Ishikawa (cell line): ENCODE measurements around the gene CLECL1.

ENCODE experiments used
- CEBPB ChIP-seq: IDR thresholded peaks from 2 replicates; pipeline ENCODE4 v1.6.1; 2012
- CREB1 ChIP-seq: IDR thresholded peaks from 2 replicates; pipeline ENCODE4 v1.6.1; 2012; ENCODE audit warnings: low read depth
- EGR1 ChIP-seq: IDR thresholded peaks from 2 replicates; pipeline ENCODE4 v1.6.1; 2012
- EP300 ChIP-seq: IDR thresholded peaks from 2 replicates; pipeline ENCODE4 v1.6.1; 2012; ENCODE audit warnings: borderline replicate concordance
- NFIC ChIP-seq: IDR thresholded peaks from 2 replicates; pipeline ENCODE4 v1.6.1; 2012
- RAD21 ChIP-seq: IDR thresholded peaks from 2 replicates; pipeline ENCODE4 v1.6.1; 2012; ENCODE audit warnings: low read depth
- TAF1 ChIP-seq: IDR thresholded peaks from 2 replicates; pipeline ENCODE4 v1.6.1; 2012; ENCODE audit warnings: low read depth, mild to moderate bottlenecking
- TCF12 ChIP-seq: IDR thresholded peaks from 2 replicates; pipeline ENCODE4 v1.6.1; 2012; ENCODE audit warnings: low read depth
- TEAD4 ChIP-seq: IDR thresholded peaks from 2 replicates; pipeline ENCODE4 v1.6.1; 2012
- YY1 ChIP-seq: IDR thresholded peaks from 2 replicates; pipeline ENCODE4 v1.6.1; 2012; ENCODE audit warnings: low read depth
- ZBTB7A ChIP-seq: IDR thresholded peaks from 2 replicates; pipeline ENCODE4 v1.6.1; 2012; ENCODE audit warnings: low read depth
- TF ChIP-seq, protein P1 (sequence below): IDR thresholded peaks from 2 replicates; pipeline ENCODE4 v1.6.1; 2012
- TF ChIP-seq, protein P2 (sequence below): IDR thresholded peaks from 2 replicates; pipeline ENCODE4 v1.6.1; 2012
- TF ChIP-seq, protein P3 (sequence below): IDR thresholded peaks from 2 replicates; pipeline ENCODE4 v1.6.1; 2012; ENCODE audit warnings: low read depth, mild to moderate bottlenecking

Gene CLECL1

DNA sequence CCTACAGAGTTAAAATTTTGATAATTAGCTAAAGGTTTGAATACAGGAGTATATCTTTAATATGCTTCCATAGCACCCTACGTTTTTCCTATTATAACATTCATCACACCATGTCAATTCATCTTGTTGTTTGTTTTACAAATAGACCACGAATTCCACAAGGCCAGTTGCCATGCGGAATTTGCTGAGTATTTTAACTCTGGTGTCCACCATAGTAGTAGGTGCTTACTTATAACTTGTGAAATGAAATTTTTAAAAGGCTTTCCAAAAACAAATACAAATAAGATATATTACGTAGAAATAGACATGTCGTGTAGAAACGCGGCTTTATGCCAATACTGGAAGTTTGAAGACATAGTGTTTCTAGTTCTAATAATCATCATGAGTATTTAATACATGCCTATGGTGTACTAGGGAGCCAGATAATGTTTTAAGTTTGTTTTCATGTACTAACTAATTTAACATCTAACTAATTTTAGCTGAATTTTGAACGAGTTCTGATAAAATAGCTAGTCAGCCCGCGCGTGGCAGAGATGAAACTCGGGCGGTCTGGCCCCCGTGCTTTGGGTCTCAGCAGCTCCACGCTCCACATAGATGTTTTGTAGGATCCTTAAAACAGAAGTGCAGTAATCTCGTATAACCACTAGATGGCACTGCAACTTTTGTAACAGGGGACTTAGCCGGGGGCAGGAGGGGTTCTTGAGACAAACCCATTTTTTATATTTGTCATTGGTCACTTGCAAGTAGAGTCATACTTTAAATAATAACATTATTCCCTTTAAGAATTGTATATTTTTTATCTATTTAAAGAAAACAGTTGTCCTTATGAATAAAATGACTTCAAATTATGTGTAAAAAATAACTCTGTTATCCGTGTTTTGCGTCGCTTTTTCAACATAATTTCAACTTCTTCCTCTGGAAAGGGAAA is 17.6 kb upstream of the CLECL1 start:
- TF ChIP-seq TCF12 (no peak), ZBTB7A (peak; percentile 69), RAD21 (peak; percentile 96)

DNA sequence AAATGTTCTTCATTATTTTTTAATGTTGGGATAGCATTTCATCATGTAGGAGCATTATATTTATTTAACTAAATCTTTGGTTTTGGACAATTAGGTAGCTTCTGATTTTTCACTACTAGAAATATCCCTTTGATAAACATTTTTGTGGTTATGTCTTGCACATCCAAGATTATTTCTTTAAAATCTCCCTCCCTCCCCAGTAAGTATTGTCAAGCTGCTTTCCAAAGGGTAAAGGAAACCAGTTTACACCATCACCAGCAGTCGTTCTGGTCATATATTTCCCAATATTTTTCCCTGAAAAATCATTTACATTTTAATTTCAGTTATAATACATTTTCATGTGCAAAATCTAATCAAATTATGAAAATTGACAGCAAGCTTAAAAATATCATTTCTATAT is 16.7 kb upstream of the CLECL1 start:
- TF ChIP-seq, protein P1, sequence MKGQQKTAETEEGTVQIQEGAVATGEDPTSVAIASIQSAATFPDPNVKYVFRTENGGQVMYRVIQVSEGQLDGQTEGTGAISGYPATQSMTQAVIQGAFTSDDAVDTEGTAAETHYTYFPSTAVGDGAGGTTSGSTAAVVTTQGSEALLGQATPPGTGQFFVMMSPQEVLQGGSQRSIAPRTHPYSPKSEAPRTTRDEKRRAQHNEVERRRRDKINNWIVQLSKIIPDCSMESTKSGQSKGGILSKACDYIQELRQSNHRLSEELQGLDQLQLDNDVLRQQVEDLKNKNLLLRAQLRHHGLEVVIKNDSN: no peak
- no peak for TF ChIP-seq TAF1
- TF ChIP-seq EGR1: no peak

DNA sequence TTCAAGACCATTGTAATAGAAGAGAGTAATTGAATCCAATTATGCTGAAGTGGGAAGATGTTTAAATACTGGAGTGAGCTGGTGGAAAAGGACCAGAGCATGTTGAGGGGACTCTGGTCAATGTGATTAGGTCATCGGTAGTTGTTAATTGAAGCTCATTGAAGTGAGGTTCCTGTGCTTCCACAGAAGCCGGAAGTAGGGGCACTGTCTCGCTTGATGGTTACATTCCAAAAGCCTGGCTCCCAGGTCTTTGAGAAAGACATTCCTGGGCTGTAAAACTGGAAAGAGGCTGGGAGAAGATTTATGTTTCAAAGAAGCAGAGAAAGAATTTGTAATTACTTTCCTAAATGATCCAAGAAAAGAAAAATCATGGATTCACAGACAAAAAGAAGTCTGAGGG is 12.3 kb upstream of the CLECL1 start:
- TF ChIP-seq CREB1 (no peak), CEBPB (0 out of 2 replicates have a peak, but pooled peaks have one; percentile 3), EP300 (peak; percentile 42; the same call in 1 of the 2 replicates), TEAD4 (peak; percentile 29; the same call in 1 of the 2 replicates), TCF12 (0 out of 2 replicates have a peak, but pooled peaks have one; percentile 18)
- TF ChIP-seq, protein P2, sequence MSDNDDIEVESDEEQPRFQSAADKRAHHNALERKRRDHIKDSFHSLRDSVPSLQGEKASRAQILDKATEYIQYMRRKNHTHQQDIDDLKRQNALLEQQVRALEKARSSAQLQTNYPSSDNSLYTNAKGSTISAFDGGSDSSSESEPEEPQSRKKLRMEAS: peak; percentile 34; the same call in 1 of the 2 replicates
- TF ChIP-seq, protein P3, sequence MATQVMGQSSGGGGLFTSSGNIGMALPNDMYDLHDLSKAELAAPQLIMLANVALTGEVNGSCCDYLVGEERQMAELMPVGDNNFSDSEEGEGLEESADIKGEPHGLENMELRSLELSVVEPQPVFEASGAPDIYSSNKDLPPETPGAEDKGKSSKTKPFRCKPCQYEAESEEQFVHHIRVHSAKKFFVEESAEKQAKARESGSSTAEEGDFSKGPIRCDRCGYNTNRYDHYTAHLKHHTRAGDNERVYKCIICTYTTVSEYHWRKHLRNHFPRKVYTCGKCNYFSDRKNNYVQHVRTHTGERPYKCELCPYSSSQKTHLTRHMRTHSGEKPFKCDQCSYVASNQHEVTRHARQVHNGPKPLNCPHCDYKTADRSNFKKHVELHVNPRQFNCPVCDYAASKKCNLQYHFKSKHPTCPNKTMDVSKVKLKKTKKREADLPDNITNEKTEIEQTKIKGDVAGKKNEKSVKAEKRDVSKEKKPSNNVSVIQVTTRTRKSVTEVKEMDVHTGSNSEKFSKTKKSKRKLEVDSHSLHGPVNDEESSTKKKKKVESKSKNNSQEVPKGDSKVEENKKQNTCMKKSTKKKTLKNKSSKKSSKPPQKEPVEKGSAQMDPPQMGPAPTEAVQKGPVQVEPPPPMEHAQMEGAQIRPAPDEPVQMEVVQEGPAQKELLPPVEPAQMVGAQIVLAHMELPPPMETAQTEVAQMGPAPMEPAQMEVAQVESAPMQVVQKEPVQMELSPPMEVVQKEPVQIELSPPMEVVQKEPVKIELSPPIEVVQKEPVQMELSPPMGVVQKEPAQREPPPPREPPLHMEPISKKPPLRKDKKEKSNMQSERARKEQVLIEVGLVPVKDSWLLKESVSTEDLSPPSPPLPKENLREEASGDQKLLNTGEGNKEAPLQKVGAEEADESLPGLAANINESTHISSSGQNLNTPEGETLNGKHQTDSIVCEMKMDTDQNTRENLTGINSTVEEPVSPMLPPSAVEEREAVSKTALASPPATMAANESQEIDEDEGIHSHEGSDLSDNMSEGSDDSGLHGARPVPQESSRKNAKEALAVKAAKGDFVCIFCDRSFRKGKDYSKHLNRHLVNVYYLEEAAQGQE: no peak

DNA sequence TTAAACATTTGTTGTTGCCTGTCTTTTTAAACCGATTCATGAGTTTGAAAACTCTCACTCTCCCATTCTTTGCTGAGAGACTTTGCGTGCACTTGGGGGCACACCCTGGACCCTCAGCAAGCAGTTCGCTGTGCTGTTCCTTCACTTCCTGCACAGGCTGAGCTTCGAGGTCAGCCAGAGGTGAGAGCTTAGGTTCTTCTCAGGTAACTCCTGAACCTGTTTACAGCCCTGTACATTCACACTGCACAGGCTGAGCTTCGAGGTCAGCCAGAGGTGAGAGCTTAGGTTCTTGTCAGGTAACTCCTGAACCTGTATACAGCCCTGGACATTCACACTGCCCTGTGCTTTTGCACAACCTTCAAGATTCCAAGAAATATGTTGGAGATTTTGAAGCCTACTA is 9.8 kb upstream of the CLECL1 start:
- TF ChIP-seq, protein P2: 0 out of 2 replicates have a peak, but pooled peaks have one; percentile 24
- TF ChIP-seq, protein P3: no peak

DNA sequence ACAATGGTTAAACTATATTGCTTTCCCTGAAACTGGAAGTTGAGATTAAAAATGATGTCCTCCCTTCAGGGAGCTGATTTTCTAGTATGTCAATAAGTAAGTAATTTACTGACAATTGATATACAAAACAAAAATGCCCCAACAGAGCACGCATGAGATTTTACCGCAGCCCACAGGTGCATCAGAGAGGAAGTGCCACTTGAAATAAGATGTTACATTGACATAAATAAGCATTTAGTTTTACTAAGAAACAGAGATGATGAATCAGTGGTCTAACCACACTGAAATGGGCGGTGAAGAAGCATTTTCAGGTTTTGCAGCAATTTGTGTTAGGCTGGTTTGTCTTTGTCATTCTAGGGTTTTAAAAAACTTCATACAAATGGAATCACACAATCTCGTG is 8.8 kb upstream of the CLECL1 start:
- TF ChIP-seq NFIC: no peak

DNA sequence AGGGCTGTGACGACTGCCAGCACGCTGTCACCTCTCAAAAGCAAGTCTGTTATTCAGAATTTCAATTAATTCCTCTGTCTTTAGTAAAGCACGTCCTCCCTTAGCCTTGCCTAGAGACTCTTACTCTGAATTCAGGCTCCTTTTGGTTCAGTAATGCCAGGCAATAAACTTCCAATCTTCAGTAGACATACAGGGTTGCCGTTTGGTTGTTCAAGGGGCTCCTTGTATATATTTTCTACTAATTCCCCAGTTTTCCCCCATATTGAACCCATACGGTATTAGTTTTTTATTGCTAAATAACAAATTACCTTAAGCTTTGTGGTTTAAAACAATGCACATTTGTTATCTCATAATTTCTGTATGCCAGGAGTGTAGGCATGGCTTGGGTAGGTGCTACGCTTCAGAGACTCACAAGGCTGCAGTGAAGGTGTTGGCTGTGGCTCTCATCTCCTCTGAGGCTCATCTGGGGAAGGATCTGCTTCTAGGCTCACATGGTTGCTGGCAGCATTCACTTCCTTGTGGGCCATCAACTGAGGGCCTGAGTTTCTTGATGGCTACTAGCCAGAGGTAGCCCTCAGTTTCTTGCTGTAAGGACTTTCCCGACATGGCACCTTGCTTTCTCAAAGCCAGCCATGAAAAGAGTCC is 7.3 kb upstream of the CLECL1 start:
- TF ChIP-seq CREB1 (0 out of 2 replicates have a peak, but pooled peaks have one; percentile 20), ZBTB7A (no peak), YY1 (0 out of 2 replicates have a peak, but pooled peaks have one; percentile 27), CEBPB (no peak), NFIC (peak; percentile 11; the same call in 1 of the 2 replicates)
- TF ChIP-seq, protein P2: peak; percentile 62

DNA sequence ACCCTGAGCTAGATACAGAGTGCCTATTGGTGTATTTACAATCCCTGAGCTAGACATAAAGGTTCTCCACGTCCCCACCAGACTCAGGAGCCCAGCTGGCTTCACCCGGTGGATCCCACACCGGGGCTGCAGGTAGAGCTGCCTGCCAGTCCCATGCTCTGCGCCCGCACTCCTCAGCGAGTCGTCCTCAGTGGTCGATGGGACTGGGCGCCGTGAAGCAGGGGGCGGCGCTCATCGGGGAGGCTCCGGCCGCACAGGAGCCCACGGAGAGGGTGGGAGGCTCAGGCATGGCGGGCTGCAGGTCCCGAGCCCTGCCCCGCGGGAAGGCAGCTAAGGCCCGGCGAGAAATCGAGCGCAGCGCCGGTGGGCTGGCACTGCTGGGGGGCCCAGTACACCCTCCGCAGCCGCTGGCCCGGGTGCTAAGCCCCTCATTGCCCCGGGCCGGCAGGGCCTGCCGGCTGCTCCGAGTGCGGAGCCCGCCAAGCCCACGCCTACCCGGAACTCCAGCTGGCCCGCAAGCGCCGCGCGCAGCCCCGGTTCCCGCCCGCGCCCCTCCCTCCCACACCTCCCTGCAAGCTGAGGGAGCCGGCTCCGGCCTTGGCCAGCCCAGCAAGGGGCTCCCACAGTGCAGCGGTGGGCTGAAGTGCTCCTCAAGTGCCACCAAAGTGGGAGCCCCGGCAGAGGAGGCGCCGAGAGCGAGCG is 6.7 kb upstream of the CLECL1 start:
- TF ChIP-seq, protein P2: peak; percentile 19; the same call in 1 of the 2 replicates
